ENCODE measurements around the gene HIVEP1. TPM values are rescaled to one million over a fixed set of nuclear protein-coding genes. Genes with fewer than 3 reads are reported as not detected.

Gene HIVEP1
- total and polyA plus RNA-seq, 4 donors = 2.7 to 27.2 (median 6.2) TPM

DNA sequence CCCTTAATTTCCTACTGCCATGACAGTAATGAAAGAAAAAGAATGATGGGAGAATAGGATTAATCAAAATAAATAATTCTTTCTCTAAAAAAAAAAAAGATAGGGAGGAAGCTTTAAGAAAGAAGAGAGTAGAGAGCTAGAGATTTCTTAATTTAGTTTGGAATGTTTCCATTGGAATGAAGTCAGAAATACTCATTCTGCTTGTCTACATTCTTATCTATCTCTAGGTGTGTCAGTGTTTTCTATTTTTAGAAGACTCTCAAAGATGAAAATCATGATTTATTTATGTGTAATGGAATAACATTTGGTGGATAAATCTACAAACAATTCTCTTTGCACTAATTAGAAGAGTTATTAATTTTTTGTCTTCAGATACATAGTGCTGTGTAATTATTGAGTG is 38.0 kb upstream of the HIVEP1 start:
- Histone ChIP-seq H3K9ac (ENCODE audit: low read depth in 1 of 2, low read length in 2 of 2) (no peak overlapping the region), H3K27me3 (ENCODE audit: control insufficient read depth in 4 of 4, insufficient read depth in 4 of 4, low read length in 3 of 4) (no peaks in the 10 kb centered on the region), H3K27ac (ENCODE audit: low read depth in 1 of 2, low read length in 2 of 2) (no peak overlapping the region), H3K9me3 (ENCODE audit: control insufficient read depth in 4 of 4, low read length in 3 of 4) (no peaks in the 10 kb centered on the region), H3K4me3 (ENCODE audit: low read depth in 1 of 3, low read length in 3 of 3) (no peak overlapping the region), H3K36me3 (ENCODE audit: control insufficient read depth in 4 of 4, insufficient read depth in 3 of 4, low read depth in 1 of 4, low read length in 3 of 4) (no peaks in the 10 kb centered on the region), H3K4me1 (ENCODE audit: control insufficient read depth in 4 of 4, insufficient read depth in 4 of 4, low read length in 3 of 4) (no peaks in the 10 kb centered on the region)
- TF ChIP-seq JUND (IDR thresholded peaks at IDR 0.05) (no peak), SP1 (IDR thresholded peaks at IDR 0.05) (no peak)
- TF ChIP-seq, protein P1, sequence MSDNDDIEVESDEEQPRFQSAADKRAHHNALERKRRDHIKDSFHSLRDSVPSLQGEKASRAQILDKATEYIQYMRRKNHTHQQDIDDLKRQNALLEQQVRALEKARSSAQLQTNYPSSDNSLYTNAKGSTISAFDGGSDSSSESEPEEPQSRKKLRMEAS (IDR thresholded peaks at IDR 0.05) = no peak
- DNase-seq (ENCODE audit: low spot score) = no peak

- no peak overlapping the region for H3K9ac ChIP-seq (ENCODE audit: low read depth in 1 of 2, low read length in 2 of 2)
- no peak overlapping the region for H3K4me3 ChIP-seq (ENCODE audit: low read depth in 1 of 3, low read length in 3 of 3)
- no peaks in the 10 kb centered on the region for H3K9me3 ChIP-seq (ENCODE audit: control insufficient read depth in 4 of 4, low read length in 3 of 4)
- H3K4me1 ChIP-seq (ENCODE audit: control insufficient read depth in 4 of 4, insufficient read depth in 4 of 4, low read length in 3 of 4) = no peaks in the 10 kb centered on the region
- DNase-seq (ENCODE audit: low spot score) = no peak
- H3K27ac ChIP-seq (ENCODE audit: low read depth in 1 of 2, low read length in 2 of 2) = no peak overlapping the region
- H3K36me3 ChIP-seq (ENCODE audit: control insufficient read depth in 4 of 4, insufficient read depth in 3 of 4, low read depth in 1 of 4, low read length in 3 of 4) = no peaks in the 10 kb centered on the region
- WGBS = 90% methylated on average over 14 of the region's 14 CpGs
- H3K27me3 ChIP-seq (ENCODE audit: control insufficient read depth in 4 of 4, insufficient read depth in 4 of 4, low read length in 3 of 4) = no peaks in the 10 kb centered on the region
- TF ChIP-seq HNF4G (IDR thresholded peaks at IDR 0.05) = no peak
- TF ChIP-seq NR2F2 (IDR thresholded peaks at IDR 0.05) = no peak
- no peak for TF ChIP-seq ZBTB33 (IDR thresholded peaks at IDR 0.05)
- TF ChIP-seq TAF1 (conservative IDR thresholded peaks at IDR 0.05) = no peak
- TF ChIP-seq RAD21 (IDR thresholded peaks at IDR 0.05) = no peak
- TF ChIP-seq, protein P2, sequence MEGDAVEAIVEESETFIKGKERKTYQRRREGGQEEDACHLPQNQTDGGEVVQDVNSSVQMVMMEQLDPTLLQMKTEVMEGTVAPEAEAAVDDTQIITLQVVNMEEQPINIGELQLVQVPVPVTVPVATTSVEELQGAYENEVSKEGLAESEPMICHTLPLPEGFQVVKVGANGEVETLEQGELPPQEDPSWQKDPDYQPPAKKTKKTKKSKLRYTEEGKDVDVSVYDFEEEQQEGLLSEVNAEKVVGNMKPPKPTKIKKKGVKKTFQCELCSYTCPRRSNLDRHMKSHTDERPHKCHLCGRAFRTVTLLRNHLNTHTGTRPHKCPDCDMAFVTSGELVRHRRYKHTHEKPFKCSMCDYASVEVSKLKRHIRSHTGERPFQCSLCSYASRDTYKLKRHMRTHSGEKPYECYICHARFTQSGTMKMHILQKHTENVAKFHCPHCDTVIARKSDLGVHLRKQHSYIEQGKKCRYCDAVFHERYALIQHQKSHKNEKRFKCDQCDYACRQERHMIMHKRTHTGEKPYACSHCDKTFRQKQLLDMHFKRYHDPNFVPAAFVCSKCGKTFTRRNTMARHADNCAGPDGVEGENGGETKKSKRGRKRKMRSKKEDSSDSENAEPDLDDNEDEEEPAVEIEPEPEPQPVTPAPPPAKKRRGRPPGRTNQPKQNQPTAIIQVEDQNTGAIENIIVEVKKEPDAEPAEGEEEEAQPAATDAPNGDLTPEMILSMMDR (IDR thresholded peaks at IDR 0.05; ENCODE audit: low read depth, low read length, missing input control) = no peak
- no peak for TF ChIP-seq SP1 (IDR thresholded peaks at IDR 0.05)
- no peak for TF ChIP-seq HNF4A (conservative IDR thresholded peaks at IDR 0.05)
- no peak for TF ChIP-seq JUND (IDR thresholded peaks at IDR 0.05)
- TF ChIP-seq EGR1 (IDR thresholded peaks at IDR 0.05; ENCODE audit: low read depth in 2 of 2) = no peak
- TF ChIP-seq, protein P3, sequence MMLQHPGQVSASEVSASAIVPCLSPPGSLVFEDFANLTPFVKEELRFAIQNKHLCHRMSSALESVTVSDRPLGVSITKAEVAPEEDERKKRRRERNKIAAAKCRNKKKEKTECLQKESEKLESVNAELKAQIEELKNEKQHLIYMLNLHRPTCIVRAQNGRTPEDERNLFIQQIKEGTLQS (IDR thresholded peaks at IDR 0.05) = no peak
- no peak for TF ChIP-seq RXRA (IDR thresholded peaks at IDR 0.05)
- TF ChIP-seq REST (IDR thresholded peaks at IDR 0.05) = no peak
- TF ChIP-seq GABPA (IDR thresholded peaks at IDR 0.05 in 1 of 2, conservative IDR thresholded peaks at IDR 0.05 in 1 of 2) = no peak
- no peak for TF ChIP-seq FOXA1 (IDR thresholded peaks at IDR 0.05)
- TF ChIP-seq, protein P1 (IDR thresholded peaks at IDR 0.05) = no peak
- TF ChIP-seq FOXA2 (IDR thresholded peaks at IDR 0.05) = no peak
- TF ChIP-seq YY1 (IDR thresholded peaks at IDR 0.05) = no peak
Measured at GRCh38 chr6:11975353-11975977, 36.6 kb upstream of the HIVEP1 start.
